ENCODE results near the gene NONO. TPM values are rescaled to one million over a fixed set of nuclear protein-coding genes. Genes with fewer than 3 reads are reported as not detected.
"Not testable (repeated sequence)": the region's sequence is repeated elsewhere in the genome, so short reads cannot be mapped to it uniquely, and the experiment has no call there.

Gene NONO
- total RNA-seq, 2 donors from 2014 or later, result 266 to 287 TPM

- H3K4me1 ChIP-seq (replicated peaks), result no peaks in the 10 kb centered on the region
- no peak overlapping the region for H3K4me3 ChIP-seq
- H3K9me3 ChIP-seq, result no peaks in the 10 kb centered on the region
- H3K36me3 ChIP-seq, result no peaks in the 10 kb centered on the region
- no peak for DNase-seq (ENCODE audit: low spot score)
- TF ChIP-seq POLR2A (IDR thresholded peaks at IDR 0.05) (no peak), POLR2AphosphoS5 (IDR thresholded peaks at IDR 0.05) (no peak)
- TF ChIP-seq, protein P1, sequence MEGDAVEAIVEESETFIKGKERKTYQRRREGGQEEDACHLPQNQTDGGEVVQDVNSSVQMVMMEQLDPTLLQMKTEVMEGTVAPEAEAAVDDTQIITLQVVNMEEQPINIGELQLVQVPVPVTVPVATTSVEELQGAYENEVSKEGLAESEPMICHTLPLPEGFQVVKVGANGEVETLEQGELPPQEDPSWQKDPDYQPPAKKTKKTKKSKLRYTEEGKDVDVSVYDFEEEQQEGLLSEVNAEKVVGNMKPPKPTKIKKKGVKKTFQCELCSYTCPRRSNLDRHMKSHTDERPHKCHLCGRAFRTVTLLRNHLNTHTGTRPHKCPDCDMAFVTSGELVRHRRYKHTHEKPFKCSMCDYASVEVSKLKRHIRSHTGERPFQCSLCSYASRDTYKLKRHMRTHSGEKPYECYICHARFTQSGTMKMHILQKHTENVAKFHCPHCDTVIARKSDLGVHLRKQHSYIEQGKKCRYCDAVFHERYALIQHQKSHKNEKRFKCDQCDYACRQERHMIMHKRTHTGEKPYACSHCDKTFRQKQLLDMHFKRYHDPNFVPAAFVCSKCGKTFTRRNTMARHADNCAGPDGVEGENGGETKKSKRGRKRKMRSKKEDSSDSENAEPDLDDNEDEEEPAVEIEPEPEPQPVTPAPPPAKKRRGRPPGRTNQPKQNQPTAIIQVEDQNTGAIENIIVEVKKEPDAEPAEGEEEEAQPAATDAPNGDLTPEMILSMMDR (IDR thresholded peaks at IDR 0.05), result no peak
- no peak overlapping the region for H3K27ac ChIP-seq
- intact Hi-C loops (cut with DNase I), result no loop called here
- H3K27me3 ChIP-seq (replicated peaks; ENCODE audit: insufficient read depth), result no peaks in the 10 kb centered on the region
- WGBS, result 92% methylated on average over 2 of the region's 19 CpGs
These were observed 13.5 kb upstream of the NONO start for GRCh38 chrX:71269801-71270395.

DNA sequence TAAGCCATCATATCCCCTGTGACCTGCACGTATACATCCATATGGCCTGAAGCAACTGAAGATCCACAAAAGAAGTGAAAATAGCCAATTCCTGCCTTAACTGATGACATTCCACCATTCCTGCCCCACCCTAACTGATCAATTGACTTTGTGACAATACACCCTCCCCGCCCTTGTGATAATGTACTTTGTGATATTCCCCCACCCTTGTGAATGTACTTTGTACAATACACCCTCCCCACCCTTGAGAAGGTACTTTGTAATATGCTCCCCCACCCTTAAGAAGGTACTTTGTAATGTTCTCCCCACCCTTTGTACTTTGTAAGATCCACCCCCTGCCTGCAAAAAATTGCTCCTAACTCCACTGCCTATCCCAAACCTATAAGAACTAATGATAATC lies 11.1 kb upstream of the NONO start:
- DNase-seq (ENCODE audit: low spot score); H3K27ac ChIP-seq; H3K4me3 ChIP-seq; intact Hi-C loops (cut with DNase I); H3K27me3 ChIP-seq (replicated peaks; ENCODE audit: insufficient read depth); H3K4me1 ChIP-seq (replicated peaks); H3K36me3 ChIP-seq; H3K9me3 ChIP-seq: not testable (repeated sequence)
- 93% methylated on average over 2 of the region's 2 CpGs for WGBS

DNA sequence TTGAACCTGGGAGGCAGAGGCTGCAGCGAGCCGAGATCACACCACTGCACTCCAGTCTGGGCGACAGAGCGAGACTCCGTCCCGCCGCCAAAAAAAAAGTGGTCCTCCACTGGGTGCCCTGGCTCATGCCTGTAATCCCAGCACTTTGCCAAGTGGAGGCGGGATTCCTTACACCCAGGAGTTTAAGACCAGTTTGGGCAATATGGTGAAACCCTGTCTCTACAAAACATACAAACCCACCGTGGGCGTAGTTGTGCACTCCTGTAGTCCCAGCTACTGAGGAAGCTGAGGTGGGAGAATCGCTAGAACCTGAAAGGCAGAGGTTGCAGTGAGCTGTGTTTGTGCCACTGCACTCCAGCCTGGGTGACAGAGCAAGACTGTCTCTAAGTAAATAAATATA lies 2.1 kb upstream of the NONO start:
- intact Hi-C loops (cut with DNase I), result loop anchor here (10.0 kb wide), 1 partner anchor 84 kb away; the partner anchor contains the start of gene TAF1
- H3K9me3 ChIP-seq; DNase-seq (ENCODE audit: low spot score); H3K27ac ChIP-seq; H3K4me3 ChIP-seq; H3K4me1 ChIP-seq (replicated peaks); H3K36me3 ChIP-seq; H3K27me3 ChIP-seq (replicated peaks; ENCODE audit: insufficient read depth): not testable (repeated sequence)
- WGBS, result 96% methylated on average over 11 of the region's 11 CpGs

DNA sequence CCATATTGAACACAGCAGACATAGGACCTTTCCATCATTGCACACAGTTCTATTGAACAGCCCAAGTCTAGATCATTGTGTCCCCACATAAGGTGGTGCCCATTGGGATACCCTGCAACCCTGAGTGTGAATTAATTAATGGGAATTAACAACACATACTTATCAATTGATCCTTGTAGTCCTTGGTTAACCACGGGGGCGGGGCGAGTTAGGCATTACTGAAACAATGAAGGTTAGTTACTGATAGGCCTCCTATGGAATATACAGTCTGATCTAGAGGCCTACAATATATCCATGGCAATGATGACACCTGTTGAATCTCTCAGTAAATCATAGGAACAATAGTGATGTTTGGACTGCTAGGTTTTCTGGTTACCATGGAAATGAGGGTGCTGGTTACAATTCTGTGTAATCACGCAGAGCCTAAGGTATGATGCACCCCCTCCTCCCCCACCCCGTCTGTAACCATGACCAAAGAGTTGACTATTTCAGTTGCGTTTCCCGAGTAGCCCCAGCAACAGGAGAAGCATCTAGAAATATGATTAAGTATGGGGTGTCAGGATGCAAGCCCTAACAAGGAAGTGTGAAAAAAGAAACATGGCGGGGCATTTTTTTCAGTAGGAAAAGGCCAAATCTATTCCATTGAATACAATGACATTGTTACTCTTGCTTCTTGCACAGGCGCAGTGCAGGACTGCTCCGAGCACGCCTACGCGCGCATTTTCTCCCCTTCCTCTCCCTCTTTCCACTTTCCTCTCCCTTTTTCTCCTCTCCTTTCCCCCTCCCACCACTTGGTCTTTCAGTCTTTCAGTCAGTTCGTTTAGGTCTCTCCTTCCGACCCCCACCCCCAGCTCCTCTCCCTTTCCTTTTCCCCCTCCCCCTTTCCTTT lies 677 bp upstream of the NONO start:
- intact Hi-C loops (cut with DNase I), result loop anchor here (10.0 kb wide), 1 partner anchor 82 kb away; the partner anchor contains the start of gene TAF1
- no peaks in the 10 kb centered on the region for H3K4me1 ChIP-seq (replicated peaks)
- no peaks in the 10 kb centered on the region for H3K27me3 ChIP-seq (replicated peaks; ENCODE audit: insufficient read depth)
- no peaks in the 10 kb centered on the region for H3K36me3 ChIP-seq
- no peak for DNase-seq (ENCODE audit: low spot score)
- TF ChIP-seq, protein P1 (IDR thresholded peaks at IDR 0.05), result no peak
- TF ChIP-seq POLR2AphosphoS5 (IDR thresholded peaks at IDR 0.05) (no peak), POLR2A (IDR thresholded peaks at IDR 0.05) (no peak)
- H3K27ac ChIP-seq, result peak overlapping the region; percentile 85 to 88
- peak overlapping the region; percentile 46 to 51 for H3K4me3 ChIP-seq
- 20% methylated on average over 16 of the region's 16 CpGs for WGBS
- no peaks in the 10 kb centered on the region for H3K9me3 ChIP-seq

GRCh38 chrX:71285929-71286328 lies 2.5 kb downstream of the NONO start:
- H3K4me1 ChIP-seq (replicated peaks), result no peaks in the 10 kb centered on the region

More at GRCh38 chrX:71285929-71286328, 2.5 kb downstream of the NONO start:
- Histone ChIP-seq H3K9me3 (no peaks in the 10 kb centered on the region), H3K4me3 (no peak overlapping the region), H3K27ac (no peak overlapping the region), H3K36me3 (no peaks in the 10 kb centered on the region), H3K27me3 (replicated peaks; ENCODE audit: insufficient read depth) (no peaks in the 10 kb centered on the region)
- TF ChIP-seq, protein P1 (IDR thresholded peaks at IDR 0.05), result no peak
- TF ChIP-seq POLR2A (IDR thresholded peaks at IDR 0.05), result no peak
- no peak for TF ChIP-seq POLR2AphosphoS5 (IDR thresholded peaks at IDR 0.05)
- DNase-seq (ENCODE audit: low spot score), result no peak
- intact Hi-C loops (cut with DNase I), result loop anchor here (10.0 kb wide), 1 partner anchor 79 kb away; the partner anchor contains the start of gene TAF1
